Adipocyte (in vitro differentiated cells): ENCODE measurements around the gene CPED1.
A peak's percentile ranks its signal among the peaks of the same experiment; 100 is the strongest.
"Not testable (repeated sequence)": the region's sequence is repeated elsewhere in the genome, so short reads cannot be mapped to it uniquely, and the experiment has no call there.

Experiments
- DNase-seq: peaks from one replicate; pipeline ENCODE4 v3.0.0-alpha.2; 2015; ENCODE audit warnings: low read depth
- H3K27me3 ChIP-seq: replicated peaks from 2 replicates; pipeline ENCODE4 v1.7.0; 2013; ENCODE audit warnings: mild to moderate bottlenecking, low read length, moderate library complexity; ENCODE audit not compliant: control insufficient read depth, insufficient read depth
- H3K36me3 ChIP-seq: 2 replicates; pipeline ENCODE4 v1.7.0; 2013; ENCODE audit warnings: low read length, mild to moderate bottlenecking, moderate library complexity; ENCODE audit not compliant: control insufficient read depth, insufficient read depth, severe bottlenecking
- H3K4me1 ChIP-seq: 2 replicates; pipeline ENCODE4 v1.7.0; 2013; ENCODE audit warnings: mild to moderate bottlenecking, low read length, moderate library complexity; ENCODE audit not compliant: control insufficient read depth, insufficient read depth
- H3K4me3 ChIP-seq: 2 replicates; pipeline ENCODE4 v1.7.0; 2013; ENCODE audit warnings: mild to moderate bottlenecking, low read length, moderate library complexity
- H3K9ac ChIP-seq: 2 replicates; pipeline ENCODE4 v1.7.0; 2013; ENCODE audit warnings: mild to moderate bottlenecking, low read length, moderate library complexity
- H3K9me3 ChIP-seq: 2 replicates; pipeline ENCODE4 v1.7.0; 2013; ENCODE audit warnings: mild to moderate bottlenecking, low read length, moderate library complexity; ENCODE audit not compliant: control insufficient read depth

Gene CPED1

DNA sequence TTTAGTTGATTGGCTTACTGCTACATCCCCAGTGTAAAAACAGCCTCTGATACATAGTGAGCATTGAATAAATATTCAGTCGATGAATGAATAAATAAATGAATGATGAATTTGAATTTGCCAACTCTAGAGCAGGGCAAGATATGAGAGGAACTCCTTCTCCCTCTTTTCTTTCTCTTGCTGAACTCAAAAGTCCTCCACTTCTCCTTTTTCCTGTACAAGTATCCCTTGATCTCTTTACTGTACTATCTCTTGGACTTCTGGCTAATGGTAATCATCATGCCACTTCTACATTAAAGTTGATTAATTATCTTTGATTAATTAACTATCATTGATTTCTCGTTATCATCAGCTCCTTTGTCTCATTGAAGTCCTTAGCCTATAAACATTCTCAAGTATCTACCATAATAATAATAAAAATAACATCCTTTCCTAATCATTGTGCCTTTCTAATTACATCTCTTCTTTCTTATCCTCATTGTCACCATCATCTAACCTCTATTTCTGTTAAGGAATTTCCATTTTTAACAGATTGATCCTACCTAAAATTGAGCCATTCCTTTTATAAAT lies 10.6 kb downstream of the CPED1 start:
- Histone ChIP-seq H3K27me3 (no peaks in the 10 kb centered on the region), H3K9ac (peak overlapping the region; percentile 78), H3K36me3 (no peaks in the 10 kb centered on the region)

DNA sequence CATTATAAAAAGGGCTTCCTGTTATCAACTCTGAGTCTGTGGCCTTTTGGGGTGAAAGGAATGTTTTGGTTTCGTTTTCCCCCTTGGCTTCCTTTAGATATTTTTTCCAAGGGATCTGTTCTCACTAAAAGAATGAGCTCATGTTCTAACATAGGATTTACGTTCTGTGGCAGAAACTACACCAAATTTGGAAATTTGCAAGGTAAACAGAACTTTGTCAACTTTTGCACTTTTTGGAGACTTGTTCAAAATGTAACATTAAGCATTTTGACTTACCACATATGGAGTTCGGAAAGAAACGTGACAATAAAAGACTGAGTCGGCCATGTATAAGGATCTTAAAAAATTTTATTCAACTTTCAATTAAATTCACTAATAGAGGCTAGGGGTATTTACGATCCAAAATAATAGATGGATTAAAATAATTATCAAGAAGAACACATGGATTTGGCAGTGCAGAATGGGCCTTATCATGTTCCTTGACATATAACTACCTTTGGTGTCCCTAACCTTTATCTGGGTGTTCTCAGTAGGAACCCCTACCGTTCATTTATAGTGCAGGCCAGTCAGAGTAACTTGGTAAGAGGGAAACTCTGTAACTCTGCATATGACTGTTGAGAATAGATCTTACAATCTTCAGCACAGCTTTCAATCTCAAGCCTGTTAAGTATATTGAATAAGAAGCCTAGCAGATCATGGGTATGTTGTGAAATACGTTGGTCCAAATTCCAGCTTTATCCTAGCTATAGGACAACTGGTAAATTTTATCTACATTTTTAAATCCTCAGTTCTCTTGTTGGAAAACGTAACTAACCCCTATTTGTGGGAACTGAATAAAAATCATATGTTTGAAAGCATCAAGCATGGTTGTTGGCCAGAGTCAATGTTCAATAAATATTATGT lies 11.8 kb downstream of the CPED1 start:
- H3K9ac ChIP-seq: peak overlapping the region; percentile 78
- H3K27me3 ChIP-seq: no peaks in the 10 kb centered on the region
- H3K9me3 ChIP-seq: no peaks in the 10 kb centered on the region
- peak overlapping the region; percentile 75 for H3K4me3 ChIP-seq
- peaks cover 28% of the 10 kb centered on the region for H3K4me1 ChIP-seq
- no peaks in the 10 kb centered on the region for H3K36me3 ChIP-seq
- DNase-seq: peak; percentile 79

More for the DNA sequence above, 10.6 kb downstream of the CPED1 start:
- Histone ChIP-seq H3K4me3 (no peak overlapping the region), H3K4me1 (peaks cover 34% of the 10 kb centered on the region), H3K9me3 (no peaks in the 10 kb centered on the region)
- DNase-seq: no peak

DNA sequence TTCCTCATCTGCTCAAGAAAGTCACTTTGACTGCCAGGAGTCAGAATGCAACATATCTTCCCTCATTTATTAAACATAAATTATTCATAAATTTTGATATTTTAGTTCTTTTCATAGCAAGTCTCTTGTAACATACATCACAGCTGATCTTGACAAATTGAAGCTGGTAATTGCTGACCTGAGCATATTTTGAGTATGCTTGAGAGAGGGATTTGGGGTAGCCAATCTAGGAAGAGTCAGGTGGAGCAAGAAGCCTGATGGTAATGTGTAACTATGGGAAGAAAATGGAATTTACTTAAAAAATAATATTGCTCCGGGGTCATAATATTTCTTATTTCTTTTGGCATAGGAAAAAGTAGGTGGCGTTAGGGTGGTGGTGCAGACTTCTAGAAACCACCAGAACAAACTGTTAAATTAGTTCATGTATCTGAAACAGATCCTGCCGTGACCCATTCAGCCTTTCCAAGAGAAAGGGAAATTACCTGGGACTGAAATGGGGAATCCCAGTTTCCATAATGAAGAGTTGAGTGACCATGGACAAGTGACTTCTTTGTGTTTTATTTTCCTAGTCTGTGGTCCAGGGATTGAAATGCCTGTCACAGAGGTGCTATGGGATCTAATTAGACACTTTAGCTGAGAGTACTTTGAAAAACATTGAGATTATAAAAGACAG lies 12.9 kb downstream of the CPED1 start:
- DNase-seq: no peak
- peaks cover 27% of the 10 kb centered on the region for H3K4me1 ChIP-seq
- no peak overlapping the region for H3K4me3 ChIP-seq
- no peaks in the 10 kb centered on the region for H3K36me3 ChIP-seq
- no peaks in the 10 kb centered on the region for H3K27me3 ChIP-seq
- no peak overlapping the region for H3K9ac ChIP-seq
- no peaks in the 10 kb centered on the region for H3K9me3 ChIP-seq

DNA sequence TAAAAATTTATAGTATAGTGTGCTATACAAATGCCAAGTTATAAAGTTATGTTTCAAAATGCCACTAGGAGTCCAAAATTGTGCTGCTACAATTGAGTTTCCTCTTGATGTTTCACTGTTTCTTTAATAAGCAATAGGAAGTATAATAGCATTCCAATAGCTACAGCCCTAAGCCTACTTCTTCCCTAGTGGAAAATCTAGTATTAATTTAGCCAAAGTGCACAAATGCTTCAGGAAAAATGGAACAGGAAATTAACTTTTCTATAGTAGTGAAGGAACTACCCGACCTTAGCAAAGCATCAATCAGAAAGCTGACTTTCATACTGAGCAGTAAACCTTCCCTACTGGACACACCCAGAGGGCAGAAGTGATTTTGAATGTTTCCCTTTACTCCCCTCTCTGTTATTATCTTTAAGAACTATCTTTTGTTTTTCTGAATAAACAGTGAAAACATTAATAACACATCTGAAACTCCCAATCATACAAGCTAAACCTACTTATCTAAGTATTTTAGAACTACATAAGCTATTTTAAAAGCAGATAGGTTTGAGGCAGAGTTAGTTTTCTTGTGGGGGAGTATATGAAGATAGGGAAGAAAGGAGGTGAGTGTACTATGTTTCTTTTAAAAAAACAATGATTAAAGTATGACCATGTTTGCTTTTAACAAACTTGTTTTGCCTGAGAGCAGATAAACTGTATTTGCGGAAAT lies 13.7 kb downstream of the CPED1 start:
- no peaks in the 10 kb centered on the region for H3K27me3 ChIP-seq
- H3K36me3 ChIP-seq: no peaks in the 10 kb centered on the region
- no peak overlapping the region for H3K4me3 ChIP-seq
- peaks cover 30% of the 10 kb centered on the region for H3K4me1 ChIP-seq
- no peak overlapping the region for H3K9ac ChIP-seq
- H3K9me3 ChIP-seq: no peaks in the 10 kb centered on the region
- DNase-seq: no peak

DNA sequence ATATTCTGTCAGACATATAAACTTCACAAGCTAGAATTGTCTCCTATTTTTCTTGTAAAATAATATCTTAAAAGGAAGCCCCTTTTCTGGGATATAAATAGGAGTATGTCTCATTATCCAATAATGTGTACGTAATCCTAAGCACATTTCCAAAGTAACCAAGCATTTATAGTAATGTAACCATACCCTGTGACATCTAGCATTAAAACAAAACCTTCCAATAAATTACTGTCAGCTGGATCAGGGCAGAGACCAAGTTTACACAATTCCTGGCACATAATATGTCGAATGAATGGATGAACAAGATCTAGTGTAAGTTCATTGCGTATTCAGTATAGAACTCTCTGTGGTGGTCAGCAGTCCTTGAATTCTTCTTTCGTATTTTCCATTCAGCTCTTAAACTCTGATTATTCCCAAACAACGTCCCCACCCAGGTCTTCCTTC lies 14.3 kb downstream of the CPED1 start:
- DNase-seq: peak; percentile 67
- H3K27me3 ChIP-seq: no peaks in the 10 kb centered on the region
- no peak overlapping the region for H3K4me3 ChIP-seq
- no peak overlapping the region for H3K9ac ChIP-seq
- peaks cover 30% of the 10 kb centered on the region for H3K4me1 ChIP-seq
- no peaks in the 10 kb centered on the region for H3K9me3 ChIP-seq
- H3K36me3 ChIP-seq: no peaks in the 10 kb centered on the region

DNA sequence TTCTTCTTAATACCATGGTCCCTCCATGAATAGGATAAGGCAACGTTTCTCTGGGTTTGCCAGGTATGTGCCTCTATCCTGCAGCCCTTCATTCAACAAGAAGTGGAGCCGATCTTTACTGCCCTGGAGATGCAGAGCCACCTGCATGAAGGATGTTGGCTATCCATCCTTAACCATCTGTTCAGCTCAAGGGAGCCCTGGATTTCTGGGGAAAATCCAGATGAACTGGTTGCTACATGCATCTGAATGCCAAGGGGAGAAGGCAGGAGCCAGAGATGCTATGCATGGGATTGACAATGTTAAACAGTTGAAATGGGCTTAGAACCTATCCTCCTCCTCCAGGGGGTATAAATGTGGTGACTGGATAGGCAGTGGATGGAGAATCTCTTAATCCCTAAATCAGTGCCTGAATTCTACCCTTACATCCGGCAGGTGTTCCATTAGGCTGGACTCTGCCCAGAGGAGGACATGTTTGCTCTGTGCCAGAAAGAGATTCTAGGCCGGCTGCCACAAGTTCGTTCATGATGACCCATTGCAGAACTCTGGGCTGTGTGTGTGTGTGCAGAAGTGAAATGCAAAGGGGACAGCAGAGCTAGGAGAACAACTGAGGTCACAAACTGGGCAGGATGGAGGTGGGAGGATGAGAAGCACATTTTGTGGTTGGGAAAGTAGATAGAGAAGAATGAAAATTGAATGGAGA lies 15.6 kb downstream of the CPED1 start:
- Histone ChIP-seq H3K9ac (no peak overlapping the region), H3K4me3 (no peak overlapping the region), H3K27me3 (no peaks in the 10 kb centered on the region), H3K9me3 (no peaks in the 10 kb centered on the region), H3K36me3 (no peaks in the 10 kb centered on the region), H3K4me1 (peaks cover 30% of the 10 kb centered on the region)
- DNase-seq: no peak

DNA sequence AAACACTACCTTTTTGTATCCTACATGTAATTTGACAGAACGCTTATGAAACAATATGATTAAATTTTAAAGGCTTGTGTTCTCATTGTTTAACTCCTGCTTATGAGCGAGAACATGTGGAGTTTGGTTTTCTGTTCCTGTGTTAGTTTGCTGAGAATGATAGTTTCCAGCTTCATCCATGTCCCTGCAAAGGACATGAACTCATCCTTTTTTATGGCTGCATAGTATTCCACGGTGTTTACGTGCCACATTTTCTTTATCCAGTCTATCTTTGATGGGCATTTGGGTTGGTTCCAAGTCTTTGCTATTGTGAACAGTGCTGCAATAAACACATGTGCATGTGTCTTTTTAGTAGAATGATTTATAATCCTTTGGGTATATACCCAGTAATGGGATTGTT lies 16.5 kb downstream of the CPED1 start:
- not testable (repeated sequence) for DNase-seq, H3K9me3 ChIP-seq, H3K9ac ChIP-seq, H3K27me3 ChIP-seq, H3K36me3 ChIP-seq, H3K4me3 ChIP-seq
- H3K4me1 ChIP-seq: peaks cover 24% of the 10 kb centered on the region

DNA sequence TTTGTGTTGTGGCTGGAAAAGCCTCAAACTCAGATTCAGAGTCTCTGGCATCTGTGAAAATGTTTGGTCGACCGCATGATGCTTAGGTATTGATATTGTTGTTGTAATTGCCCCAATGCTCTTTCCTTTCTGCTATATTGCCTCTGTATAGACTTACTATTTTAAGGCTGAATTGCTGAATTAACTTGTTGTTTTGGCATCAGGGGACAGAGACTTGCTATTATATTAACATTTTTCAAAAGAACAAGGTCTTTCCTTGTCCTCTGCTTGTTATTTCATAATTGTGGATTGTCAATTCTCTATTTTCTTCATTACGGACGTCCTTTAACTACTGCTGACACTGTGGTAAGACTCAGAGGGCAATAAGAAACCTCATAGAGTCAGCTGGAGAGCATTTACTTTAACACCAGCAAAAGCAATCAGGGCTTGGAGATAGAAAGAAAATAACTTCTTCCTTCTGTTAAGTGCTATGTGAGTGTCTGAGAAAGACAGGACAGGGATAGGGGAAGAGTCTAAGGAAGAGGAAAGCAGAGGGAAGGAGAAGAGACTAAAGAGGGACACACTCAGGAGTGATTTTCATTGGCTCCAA lies 17.6 kb downstream of the CPED1 start:
- DNase-seq: no peak
- H3K36me3 ChIP-seq: no peaks in the 10 kb centered on the region
- H3K9ac ChIP-seq: no peak overlapping the region
- peaks cover 18% of the 10 kb centered on the region for H3K4me1 ChIP-seq
- no peaks in the 10 kb centered on the region for H3K27me3 ChIP-seq
- H3K9me3 ChIP-seq: no peaks in the 10 kb centered on the region
- no peak overlapping the region for H3K4me3 ChIP-seq

DNA sequence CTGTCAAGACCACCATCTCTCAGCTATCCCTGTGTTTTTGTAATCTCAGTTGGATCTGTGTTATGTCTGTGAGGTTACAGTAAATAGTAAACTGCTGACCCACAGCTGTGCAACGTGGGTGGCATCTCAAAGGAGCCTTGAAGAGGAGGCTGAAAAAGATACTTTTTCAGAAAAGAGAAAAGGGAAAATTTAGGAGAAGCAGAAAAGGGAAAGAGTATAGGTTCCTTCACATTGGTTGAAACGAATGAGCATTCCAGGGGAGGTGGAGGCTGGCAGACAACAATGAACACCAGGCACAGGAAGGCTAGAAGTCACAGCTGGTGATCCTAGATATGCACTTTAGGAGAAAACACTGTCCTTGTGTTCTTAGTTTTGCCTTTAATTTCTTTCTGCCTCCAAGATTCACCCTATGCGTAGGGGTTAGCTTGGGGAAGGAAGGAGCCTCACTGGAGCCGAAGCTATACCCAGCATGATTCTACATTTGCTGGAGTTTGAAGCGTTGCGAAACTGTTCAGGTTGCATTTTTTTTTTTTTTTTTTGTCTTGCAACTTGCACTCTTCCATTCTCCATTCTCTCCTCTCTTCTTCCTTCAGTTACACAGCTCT lies 18.3 kb downstream of the CPED1 start:
- H3K27me3 ChIP-seq: no peaks in the 10 kb centered on the region
- peak; percentile 20 for DNase-seq
- no peaks in the 10 kb centered on the region for H3K36me3 ChIP-seq
- no peak overlapping the region for H3K4me3 ChIP-seq
- peaks cover 16% of the 10 kb centered on the region for H3K4me1 ChIP-seq
- H3K9me3 ChIP-seq: no peaks in the 10 kb centered on the region
- no peak overlapping the region for H3K9ac ChIP-seq

DNA sequence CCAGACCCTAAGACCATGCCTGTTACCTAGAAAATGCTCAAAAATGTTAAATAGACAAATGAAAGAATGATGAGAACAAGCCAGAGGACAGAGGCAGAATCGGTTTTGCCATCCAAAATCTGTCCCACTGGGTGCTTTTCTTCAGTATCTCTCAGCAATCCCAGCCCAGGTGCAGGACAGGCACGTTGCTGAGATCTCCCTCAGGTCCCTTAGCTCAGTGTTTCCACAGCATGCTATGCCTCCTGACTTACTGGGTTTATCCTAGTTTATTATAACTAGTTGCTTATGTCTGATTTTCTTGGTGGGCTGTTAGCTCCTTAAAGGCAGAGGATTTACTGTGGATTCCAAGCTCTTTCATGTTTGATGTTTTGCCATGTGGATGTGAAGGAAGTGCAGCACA lies 20.3 kb downstream of the CPED1 start:
- H3K9me3 ChIP-seq: no peaks in the 10 kb centered on the region
- H3K4me1 ChIP-seq: peaks cover 19% of the 10 kb centered on the region
- H3K36me3 ChIP-seq: no peaks in the 10 kb centered on the region
- no peak overlapping the region for H3K9ac ChIP-seq
- H3K4me3 ChIP-seq: no peak overlapping the region
- DNase-seq: no peak
- no peaks in the 10 kb centered on the region for H3K27me3 ChIP-seq
